HG03280 (cell line): ENCODE results near the gene PTPRJ.

Experiments
- ATAC-seq: cut with Tn5 transposase; IDR thresholded peaks from one replicate; pipeline ENCODE4 v1.9.1; 2021; ENCODE audit warnings: mild to moderate bottlenecking, moderate library complexity; ENCODE audit not compliant: unreplicated experiment

PTPRJ gene

DNA sequence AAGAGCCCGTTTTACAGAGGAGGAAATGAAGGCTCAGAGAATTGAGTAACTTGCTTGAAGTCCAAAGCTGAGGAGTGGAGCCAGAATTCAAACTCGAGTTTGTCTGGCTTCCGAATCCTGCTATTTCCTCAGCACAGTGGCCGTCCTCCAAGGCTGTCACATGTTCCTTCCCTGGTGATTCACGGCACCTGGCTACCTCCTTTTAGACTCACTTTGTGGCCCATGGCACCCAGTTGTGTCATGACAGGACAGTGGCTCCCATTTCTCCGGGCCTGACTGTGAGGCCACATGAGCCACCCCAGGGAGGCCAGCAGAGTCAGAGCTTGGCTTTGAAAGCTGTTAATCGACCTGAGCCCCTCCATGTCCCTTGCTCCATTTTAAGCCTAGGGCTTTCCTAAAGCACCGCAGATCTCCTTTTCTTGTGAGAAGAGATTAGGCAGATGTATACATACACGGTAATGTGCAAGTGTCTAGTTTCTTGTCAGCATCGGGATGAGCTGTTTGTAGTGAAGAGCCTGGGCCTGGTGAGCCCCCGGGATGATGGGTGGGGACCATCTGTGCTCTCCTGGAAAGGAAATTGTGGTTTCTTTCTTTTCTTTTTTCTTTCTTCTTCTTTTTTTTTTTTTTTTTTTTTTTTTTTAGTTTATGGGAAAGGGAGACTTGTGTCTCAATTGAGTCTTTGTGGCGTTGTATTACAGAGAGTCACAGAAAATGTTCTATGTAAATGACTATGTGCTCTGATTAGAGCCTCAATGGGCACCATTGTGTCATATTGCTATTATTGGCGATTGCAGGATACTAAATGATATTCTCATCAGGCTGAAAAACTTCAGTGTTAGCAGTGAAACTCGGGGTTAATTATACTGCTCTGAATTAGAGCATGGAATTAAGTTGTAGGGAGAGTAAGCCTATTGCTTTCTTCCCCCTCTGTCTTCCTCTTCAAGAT, 54.8 kb downstream of the PTPRJ start:
- ATAC-seq, result no peak

DNA sequence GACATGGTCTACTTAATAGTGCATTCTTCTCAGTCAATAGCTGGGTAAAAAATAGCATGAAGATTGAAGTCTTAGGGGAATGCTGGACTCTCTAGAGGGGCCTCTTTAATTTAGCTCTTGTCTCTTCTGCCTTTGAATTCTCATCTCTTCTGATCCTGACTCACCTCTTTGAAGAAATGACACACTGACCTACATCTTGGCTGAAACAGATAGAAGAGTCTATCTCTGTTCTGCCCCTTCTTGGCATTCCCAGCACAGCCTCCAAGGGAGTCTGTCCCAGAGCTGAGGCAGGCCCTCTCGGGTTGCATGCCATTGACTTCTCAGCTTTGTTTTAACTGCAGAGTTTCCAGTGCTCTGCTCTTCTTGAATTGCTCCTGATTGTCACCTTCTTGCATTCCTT, 55.7 kb downstream of the PTPRJ start:
- no peak for ATAC-seq

DNA sequence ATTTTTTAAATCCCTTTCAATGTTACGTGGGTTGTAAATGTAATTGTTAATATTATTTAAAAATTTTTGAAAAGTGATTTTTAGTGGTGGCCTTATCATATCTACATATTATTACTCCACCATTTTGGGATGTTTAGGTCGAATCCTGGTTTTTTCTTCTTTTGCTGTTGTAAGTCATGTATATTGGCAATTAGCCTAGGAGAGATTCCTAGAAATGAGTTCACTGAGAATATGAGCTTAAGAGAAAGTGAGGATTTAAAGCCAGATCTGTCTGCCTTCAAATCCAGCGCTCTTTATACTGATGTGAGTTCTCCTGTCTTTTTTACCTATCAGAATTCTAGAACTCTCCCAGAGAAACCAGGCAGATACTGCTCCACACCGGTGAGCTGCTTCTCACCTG, 56.1 kb downstream of the PTPRJ start:
- ATAC-seq, result no peak

DNA sequence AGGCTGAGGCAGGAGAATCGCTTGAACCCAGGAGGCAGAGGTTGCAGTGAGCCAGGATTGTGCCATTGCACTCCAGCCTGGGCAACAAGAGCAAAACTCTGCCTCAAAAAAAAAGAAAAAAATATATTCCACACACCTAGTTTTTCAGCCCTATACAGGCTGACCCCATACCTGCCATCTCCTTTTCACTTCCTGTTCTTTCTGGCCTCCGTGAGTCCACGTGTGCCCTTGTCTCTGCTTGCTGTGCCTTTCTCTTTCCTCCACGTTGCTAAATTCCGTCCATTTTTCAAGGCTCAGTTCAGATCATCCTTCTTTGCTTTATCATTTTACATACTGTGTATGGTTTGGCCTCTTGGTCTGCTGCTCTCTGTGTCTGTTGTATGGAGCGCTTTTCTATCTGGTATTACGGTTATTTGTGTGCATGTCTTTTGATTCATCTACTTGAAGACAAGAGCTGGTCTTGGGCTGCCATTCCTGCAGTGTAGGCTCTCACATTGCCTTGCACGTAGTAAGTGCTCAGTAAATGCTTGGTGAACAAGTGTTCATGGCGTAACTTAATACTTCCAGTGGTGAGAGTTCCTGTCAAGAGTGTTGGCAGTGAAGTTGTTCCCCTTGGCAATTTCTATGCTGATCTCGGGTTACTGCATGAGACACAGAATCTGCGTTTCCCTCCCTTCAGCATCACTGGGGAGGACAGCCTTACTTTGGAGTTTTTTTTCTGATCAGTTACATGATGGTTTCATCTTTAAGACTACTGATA, 57.5 kb downstream of the PTPRJ start:
- ATAC-seq, result no peak

DNA sequence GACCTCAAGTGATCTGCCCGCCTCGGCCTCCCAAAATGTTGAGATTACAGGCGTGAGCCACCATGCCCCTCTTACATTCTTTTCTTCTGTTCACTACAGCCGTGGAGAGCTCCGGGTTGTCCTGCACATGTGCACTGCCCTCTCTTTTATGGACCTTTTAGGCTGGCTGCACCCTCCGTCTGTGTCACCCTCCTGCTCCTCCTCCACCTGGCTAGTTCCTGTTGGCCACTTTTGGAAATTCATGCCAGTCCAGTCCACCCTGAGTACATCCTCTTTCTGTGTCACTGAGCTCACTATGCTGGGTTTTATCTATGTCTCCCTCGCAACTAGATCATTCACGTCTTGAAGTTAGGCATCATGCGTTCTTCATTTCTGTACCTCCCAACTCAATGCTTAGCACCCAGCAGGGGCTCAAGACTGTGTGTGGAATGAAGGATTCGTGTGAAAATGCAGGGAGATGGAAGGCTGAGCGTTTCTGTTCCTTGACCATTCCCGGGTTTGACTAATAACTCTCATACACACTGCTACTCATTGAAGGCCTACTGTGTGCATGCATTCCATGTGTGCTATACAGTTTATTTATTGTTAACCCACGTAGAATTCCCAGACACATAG, 60.6 kb downstream of the PTPRJ start:
- ATAC-seq, result no peak

DNA sequence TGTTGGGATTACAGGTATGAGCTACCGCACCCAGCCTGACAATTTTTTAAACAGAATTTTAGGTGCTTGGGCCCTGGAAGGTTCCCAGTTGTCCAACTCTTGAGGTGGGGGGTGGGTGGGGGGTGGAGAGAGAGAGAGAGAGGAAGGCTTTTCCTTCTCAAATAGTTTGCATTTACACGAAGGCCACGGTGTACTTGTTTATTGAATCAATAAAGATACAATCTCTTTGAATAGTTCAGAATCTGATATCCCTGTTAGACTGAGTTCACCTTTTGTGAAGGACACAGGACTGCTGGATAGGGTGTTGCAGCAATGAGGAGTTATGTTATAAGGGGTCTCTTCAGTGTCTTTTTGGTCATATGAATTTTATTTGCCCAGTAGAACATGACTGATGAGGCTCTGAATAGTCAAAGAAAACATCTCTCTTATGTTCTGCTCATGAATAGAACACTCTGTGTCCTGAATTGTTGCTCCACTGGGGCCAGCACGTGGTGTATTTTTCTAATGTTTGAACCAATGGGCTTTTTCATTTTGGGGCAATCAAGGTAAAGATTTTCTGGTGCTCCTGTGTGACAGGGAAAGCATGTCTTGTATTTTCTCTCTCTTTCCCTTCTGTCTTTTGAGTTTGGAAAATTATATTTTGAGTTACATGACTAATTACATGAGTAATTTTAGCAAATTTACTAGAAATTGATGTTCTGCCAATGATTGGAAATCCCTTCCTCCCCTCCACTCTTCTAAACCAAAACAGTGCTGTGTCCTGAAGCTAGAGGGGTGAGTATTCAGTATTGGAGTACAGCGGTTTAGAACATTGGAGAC, 61.7 kb downstream of the PTPRJ start:
- ATAC-seq, result no peak

DNA sequence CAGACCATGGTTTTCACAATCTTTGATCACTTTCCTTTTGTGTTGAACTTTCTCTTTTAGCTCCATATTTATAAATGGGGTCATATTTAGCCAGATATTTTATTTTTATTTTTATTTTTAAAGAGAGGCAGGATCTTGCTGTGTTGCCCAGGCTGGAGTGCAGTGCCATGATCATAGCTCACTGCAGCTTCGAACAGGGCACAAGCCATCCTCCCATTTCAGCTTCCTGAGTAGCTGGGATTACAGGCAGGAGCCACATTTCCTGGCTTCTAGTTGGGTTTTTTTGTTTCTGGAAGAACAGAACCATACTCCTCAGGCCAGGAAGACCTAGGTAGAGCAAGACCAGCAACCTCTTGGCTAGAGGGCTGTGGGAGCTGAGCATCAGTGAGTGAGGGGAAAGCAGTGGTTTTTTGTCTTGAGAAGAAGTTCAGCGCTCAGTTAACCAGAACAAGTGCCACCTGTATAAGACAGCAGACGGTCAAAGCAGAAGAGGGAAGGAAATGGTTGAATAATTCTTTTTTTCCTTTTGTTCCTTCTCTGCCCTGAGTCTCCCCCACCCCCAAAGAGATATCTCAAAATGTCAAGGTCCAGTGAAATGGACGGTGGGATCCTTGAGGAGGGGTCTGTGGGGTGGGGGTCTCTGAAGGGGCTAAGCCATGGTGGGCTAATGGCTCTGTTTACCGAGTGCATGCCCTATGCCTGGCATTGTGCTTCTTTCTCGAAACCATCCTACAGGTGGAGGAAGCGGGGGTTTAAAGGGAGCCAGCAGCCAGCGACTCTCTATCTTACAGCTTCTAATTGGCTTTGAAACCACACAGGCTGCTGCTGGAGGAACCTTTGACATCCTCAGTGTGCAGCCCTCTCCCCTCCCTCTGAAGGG, 63.0 kb downstream of the PTPRJ start:
- no peak for ATAC-seq

DNA sequence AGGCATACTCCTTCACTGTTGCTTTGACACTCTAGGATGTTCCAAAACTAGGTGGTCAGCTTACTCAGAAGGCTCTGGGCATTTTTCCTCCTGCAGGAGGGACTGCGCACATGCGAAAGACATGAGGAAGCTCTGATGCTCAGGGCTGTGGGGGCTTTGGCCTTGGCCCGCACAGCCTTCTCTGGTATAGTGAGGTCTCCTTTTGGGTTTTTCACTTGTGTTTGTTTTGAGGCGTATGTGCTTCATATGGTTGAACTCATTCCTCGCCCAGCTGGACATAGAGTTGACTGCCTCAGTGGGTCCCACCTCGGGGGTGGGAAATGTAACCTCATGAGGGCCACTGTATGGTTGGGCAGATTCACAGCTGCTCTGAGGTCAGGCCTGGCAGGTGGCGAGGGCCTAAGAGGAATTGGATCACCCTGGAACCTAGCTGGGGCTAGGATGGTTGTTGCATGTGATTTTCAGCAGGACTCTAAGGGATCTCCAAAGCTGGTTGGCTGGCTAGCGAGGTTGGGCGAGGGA, 63.7 kb downstream of the PTPRJ start:
- no peak for ATAC-seq

DNA sequence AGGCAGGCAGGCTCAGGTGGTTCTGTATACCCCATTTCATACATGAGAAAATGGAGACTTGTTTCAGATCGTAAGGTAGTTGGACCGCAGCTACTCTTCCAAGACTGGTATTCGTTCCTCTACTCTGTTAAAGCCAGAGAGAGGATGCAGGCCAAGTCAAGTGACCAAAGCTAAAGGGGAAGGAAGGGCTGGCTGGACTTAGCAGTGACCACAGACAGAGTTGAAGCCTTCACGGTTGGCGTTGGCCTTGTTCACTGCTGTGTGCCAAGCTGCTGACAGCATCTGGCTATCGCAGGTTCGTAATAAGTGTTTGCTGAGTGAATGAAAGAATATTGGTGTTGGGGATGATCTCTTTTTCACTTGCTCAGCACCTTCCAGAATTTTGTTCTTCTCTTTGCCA, 64.2 kb downstream of the PTPRJ start:
- no peak for ATAC-seq

DNA sequence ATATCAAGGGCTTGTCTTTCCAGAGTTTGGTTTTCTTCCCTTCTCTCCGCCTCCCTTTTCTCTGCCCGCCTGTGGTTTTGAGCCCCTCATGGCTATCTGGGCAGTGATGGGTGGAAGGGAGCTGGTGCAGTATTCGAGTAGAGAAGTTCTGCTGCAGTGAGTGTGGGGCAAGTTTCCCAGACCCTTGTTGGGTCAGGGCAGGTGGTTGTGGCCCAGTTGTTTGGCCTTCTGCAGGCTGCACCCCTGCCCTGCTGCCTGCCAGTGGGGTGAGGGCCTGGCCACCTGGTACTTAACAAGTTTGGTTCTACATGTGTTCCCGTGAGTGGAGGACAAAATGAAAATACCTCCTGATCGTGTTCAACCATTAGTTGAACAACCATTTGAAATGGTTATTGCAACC, 65.2 kb downstream of the PTPRJ start:
- ATAC-seq, result no peak

DNA sequence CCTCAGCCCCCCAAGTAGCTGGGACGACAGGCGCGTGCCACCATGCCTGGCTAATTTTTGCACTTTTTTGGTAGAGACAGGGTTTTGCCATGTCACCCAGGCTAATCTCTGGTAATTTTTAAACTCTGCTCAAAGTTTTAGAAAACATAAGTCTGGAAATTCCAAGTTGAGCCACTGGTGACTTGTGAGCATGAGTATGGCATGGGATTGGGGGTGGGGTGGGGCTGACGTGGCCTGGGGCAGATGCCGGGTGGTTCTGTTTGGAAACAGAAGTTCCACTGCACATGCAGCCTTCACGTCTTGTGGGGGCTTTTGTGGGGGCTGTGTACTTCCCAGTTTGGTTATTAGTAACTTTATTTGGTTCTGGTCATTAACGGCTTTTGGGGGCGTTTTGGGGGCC, 67.3 kb downstream of the PTPRJ start:
- ATAC-seq, result no peak

DNA sequence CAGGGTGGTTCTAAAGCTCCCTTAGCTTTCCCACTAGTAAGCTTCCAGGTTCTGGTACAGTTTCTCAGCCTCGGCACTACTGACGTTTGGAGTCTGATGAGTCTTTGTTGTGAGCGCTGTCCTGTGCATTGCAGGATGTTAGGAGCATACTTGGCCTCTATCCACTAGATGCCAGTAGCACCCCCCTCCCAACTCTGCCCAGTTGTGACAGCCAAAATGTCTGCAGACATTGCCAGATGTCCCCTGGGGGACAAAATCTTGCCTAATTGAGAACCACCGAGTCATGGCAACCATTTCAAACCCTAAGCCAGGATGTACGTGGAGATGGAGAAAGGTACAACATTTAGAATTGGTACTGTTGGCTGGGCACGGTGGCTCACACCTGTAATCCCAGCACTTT, 68.7 kb downstream of the PTPRJ start:
- no peak for ATAC-seq

DNA sequence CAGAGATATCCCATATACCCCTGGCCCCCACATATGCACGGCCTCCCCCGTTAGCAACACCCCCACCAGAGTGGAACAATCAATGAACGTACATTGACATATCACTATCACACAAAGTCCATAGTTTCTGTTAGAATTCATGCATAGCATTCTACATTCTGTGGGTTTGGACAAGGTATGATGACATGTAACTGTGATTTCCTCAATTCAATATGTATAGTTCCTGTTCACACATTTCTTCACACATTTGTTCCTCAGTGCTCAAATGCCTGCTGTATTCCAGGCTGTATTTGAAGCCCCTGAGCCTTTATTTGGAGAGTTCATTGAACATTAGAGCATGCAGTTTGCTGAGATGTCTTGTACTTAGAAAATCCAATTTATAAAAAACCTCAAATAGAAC, 69.9 kb downstream of the PTPRJ start:
- no peak for ATAC-seq

DNA sequence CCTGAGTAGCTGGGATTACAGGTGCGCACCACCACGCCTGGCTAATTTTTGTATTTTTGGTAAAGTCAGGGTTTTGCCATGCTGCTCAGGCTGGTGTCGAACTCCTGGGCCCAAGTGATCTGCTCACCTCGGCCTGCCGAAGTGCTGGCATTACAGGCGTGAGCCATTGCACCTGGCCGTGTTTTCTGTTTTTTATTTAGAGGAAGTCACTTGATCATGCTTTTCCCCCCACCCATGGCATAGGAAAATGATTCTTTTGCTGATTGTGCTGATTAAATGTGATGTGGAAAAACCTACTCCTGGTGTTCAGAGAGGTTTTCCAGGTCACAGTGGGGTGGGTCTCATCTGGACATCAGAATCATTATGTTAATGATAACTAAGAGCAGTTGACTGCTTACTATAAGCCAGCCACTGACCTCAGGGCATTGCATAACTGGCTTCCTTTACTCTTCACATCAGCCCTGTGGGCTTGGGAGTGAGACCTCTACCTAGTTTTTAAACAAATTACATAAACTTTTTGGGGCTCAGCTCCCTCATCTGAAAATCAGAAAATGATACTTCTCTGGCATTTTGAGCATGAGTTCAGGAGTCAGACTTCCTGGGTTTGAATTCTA, 71.0 kb downstream of the PTPRJ start:
- no peak for ATAC-seq

DNA sequence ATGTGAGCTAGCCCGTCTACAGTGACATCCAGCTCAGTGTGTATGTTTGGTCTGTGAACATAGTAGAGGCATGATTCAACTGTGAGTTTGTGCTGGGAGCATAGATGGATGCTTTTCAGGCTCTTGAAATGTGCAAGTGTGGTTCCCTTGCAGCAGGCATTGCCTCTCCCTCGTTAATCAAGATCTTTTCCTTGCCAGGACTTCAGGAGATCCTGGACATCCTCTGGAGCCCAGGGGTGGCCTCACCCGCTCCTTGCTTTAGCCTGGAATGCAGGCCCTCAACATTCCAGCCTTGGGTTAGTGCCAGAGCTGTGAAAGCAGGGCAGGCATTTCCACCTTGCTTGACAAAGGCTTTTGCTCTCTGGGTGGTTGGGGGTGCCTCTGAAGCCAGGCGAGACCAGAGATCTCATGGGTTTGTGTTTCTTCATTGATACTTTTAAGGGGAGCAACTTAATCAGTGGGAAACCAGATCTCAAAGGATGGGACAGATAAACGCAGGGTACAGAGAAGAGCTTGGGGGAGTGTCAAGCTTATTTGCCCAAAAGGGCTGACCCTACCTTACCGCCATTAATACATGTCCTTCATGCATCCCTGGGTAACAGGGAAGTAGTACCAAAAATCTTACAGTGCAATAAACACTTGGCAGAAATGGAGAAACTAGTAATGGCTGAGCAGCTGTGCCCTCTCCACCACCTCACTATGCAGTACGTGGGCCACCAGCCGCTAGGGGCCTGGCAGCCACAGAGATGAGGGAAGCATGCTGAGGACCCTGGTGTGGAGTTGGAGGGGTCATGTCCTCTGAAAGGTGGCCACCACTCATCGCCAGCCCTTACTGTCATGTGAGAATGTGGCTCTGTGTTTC, 72.1 kb downstream of the PTPRJ start:
- no peak for ATAC-seq

DNA sequence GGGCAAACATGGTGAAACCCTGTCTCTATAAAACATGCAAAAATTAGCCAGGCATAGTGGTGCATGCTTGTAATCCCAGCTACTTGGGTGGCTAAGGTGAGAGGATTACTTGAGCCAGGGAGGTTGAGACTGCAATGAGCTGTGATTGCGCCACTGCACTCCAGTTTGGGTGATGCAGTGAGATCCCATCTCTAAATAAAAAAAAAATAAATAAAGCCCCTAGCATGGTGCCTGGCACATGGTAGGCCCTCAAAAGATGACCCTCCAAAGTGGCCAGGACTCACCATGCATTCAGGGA, 74.6 kb downstream of the PTPRJ start:
- ATAC-seq, result no peak

DNA sequence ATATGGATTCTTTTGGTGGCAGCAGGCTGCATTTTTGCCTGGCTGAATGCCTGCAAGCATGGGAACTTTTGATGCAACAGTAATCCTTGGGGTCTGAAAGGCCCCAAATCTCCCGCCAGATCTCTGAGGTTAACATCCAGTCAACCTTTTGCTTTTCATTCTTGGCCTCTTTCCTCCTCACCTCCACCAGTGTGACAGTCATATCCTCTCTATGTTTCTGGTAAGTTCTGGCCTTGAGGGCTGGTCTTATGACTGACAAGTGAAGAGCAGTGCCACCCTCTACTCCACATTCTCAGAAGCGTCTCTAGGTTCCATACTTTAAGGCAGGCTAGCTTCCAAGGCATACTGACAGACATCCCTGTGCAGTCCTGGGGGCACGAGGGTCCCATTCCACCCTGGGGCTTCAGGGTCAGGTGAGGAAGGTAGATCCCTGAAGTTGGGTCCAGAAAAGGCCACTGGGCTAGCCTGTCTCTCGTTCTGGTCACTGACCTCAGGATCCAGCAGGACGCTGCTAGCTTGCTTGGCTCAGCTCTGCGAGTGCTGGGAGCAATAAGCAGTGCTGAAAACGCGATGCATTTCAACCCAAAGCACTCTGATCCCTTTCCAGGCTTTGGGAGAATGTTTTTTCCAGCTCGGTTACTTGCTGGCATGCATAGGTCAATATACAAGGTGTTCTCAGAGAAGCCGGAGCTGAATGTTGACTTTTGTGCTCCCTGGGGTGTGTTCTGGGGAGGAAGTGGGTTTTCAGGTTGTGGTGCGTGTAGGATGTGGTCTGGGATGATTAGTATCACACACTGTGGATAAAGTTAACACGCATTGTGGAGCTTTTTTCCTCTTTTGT, 75.2 kb downstream of the PTPRJ start:
- no peak for ATAC-seq
